KOPT-K1 (cell line): ENCODE results near the gene SPATA6.

Experiments
- H3K27ac ChIP-seq: fragments of 200-600 bp; sonication (generic); 2 replicates; pipeline ENCODE4 v1.5.1; 2016; ENCODE audit warnings: antibody characterized with exemption, mild to moderate bottlenecking, low read depth, low read length; ENCODE audit not compliant: poor library complexity, severe bottlenecking
- H3K36me3 ChIP-seq: fragments of 200-600 bp; sonication (generic); 2 replicates; pipeline ENCODE4 v1.5.1; 2017; ENCODE audit warnings: antibody characterized with exemption, mild to moderate bottlenecking, low read length, moderate library complexity; ENCODE audit not compliant: insufficient read depth
- H3K9me3 ChIP-seq: fragments of 200-600 bp; sonication (generic); 2 replicates; pipeline ENCODE4 v1.5.1; 2017; ENCODE audit warnings: antibody characterized with exemption, low read length, mild to moderate bottlenecking; ENCODE audit not compliant: insufficient read depth, poor library complexity, severe bottlenecking

Gene SPATA6

GRCh38 chr1:48430832-48431231, 41.2 kb downstream of the SPATA6 start:
- Histone ChIP-seq H3K27ac (no peak overlapping the region), H3K9me3 (no peaks in the 10 kb centered on the region), H3K36me3 (no peaks in the 10 kb centered on the region)

GRCh38 chr1:48422009-48422408, 50.0 kb downstream of the SPATA6 start:
- Histone ChIP-seq H3K9me3 (no peaks in the 10 kb centered on the region), H3K27ac (no peak overlapping the region), H3K36me3 (no peaks in the 10 kb centered on the region)

- Histone ChIP-seq H3K36me3 (no peaks in the 10 kb centered on the region), H3K27ac (no peak overlapping the region), H3K9me3 (no peaks in the 10 kb centered on the region)
These were observed 53.3 kb downstream of the SPATA6 start for GRCh38 chr1:48418742-48419141.

- H3K9me3 ChIP-seq: no peaks in the 10 kb centered on the region
These were observed 57.0 kb downstream of the SPATA6 start for GRCh38 chr1:48415050-48415449.

GRCh38 chr1:48414264-48414663, 57.7 kb downstream of the SPATA6 start:
- Histone ChIP-seq H3K9me3 (no peaks in the 10 kb centered on the region), H3K36me3 (no peaks in the 10 kb centered on the region), H3K27ac (no peak overlapping the region)

More at GRCh38 chr1:48415050-48415449, 57.0 kb downstream of the SPATA6 start:
- Histone ChIP-seq H3K27ac (no peak overlapping the region), H3K36me3 (no peaks in the 10 kb centered on the region)

- H3K9me3 ChIP-seq: no peaks in the 10 kb centered on the region
- H3K27ac ChIP-seq: no peak overlapping the region
- no peaks in the 10 kb centered on the region for H3K36me3 ChIP-seq
These were observed 66.1 kb downstream of the SPATA6 start for GRCh38 chr1:48405940-48406339.

- Histone ChIP-seq H3K9me3 (no peaks in the 10 kb centered on the region), H3K27ac (no peak overlapping the region), H3K36me3 (no peaks in the 10 kb centered on the region)
These were observed 66.6 kb downstream of the SPATA6 start for GRCh38 chr1:48405400-48405799.

GRCh38 chr1:48402599-48402998, 69.4 kb downstream of the SPATA6 start:
- no peaks in the 10 kb centered on the region for H3K36me3 ChIP-seq
- no peak overlapping the region for H3K27ac ChIP-seq
- H3K9me3 ChIP-seq: no peaks in the 10 kb centered on the region

- Histone ChIP-seq H3K27ac (no peak overlapping the region), H3K9me3 (no peaks in the 10 kb centered on the region), H3K36me3 (no peaks in the 10 kb centered on the region)
These were observed 75.8 kb downstream of the SPATA6 start for GRCh38 chr1:48396208-48396607.

GRCh38 chr1:48391926-48392325, 80.1 kb downstream of the SPATA6 start:
- Histone ChIP-seq H3K27ac (no peak overlapping the region), H3K9me3 (peaks cover 5% of the 10 kb centered on the region), H3K36me3 (no peaks in the 10 kb centered on the region)

- no peaks in the 10 kb centered on the region for H3K36me3 ChIP-seq
- peaks cover 12% of the 10 kb centered on the region for H3K9me3 ChIP-seq
- no peak overlapping the region for H3K27ac ChIP-seq
These were observed 84.6 kb downstream of the SPATA6 start for GRCh38 chr1:48387409-48387808.

- Histone ChIP-seq H3K27ac (no peak overlapping the region), H3K9me3 (no peaks in the 10 kb centered on the region), H3K36me3 (no peaks in the 10 kb centered on the region)
These were observed 97.2 kb downstream of the SPATA6 start for GRCh38 chr1:48374785-48375184.

- no peaks in the 10 kb centered on the region for H3K9me3 ChIP-seq
- no peak overlapping the region for H3K27ac ChIP-seq
- H3K36me3 ChIP-seq: no peaks in the 10 kb centered on the region
These were observed 100.4 kb downstream of the SPATA6 start for GRCh38 chr1:48371598-48371997.

- Histone ChIP-seq H3K36me3 (no peaks in the 10 kb centered on the region), H3K9me3 (no peaks in the 10 kb centered on the region), H3K27ac (no peak overlapping the region)
These were observed 109.1 kb downstream of the SPATA6 start for GRCh38 chr1:48362901-48363300.

GRCh38 chr1:48356901-48357300, 115.1 kb downstream of the SPATA6 start:
- no peaks in the 10 kb centered on the region for H3K9me3 ChIP-seq
- H3K36me3 ChIP-seq: no peaks in the 10 kb centered on the region
- H3K27ac ChIP-seq: no peak overlapping the region

GRCh38 chr1:48344373-48344772, 127.6 kb downstream of the SPATA6 start:
- Histone ChIP-seq H3K36me3 (no peaks in the 10 kb centered on the region), H3K27ac (no peak overlapping the region), H3K9me3 (no peaks in the 10 kb centered on the region)

GRCh38 chr1:48341221-48341620, 130.8 kb downstream of the SPATA6 start:
- Histone ChIP-seq H3K27ac (no peak overlapping the region), H3K36me3 (no peaks in the 10 kb centered on the region), H3K9me3 (no peaks in the 10 kb centered on the region)
